Ramos (cell line): ENCODE results near the gene DAB2IP.

Source experiments
- in situ Hi-C: fragments of 300-500 bp; cut with MboI; formaldehyde crosslinking; loops from one replicate; pipeline ENCODE4 v1.14.3; 2022; ENCODE audit warnings: low sequenced_read_pairs; ENCODE audit not compliant: unreplicated experiment

DAB2IP gene

DNA sequence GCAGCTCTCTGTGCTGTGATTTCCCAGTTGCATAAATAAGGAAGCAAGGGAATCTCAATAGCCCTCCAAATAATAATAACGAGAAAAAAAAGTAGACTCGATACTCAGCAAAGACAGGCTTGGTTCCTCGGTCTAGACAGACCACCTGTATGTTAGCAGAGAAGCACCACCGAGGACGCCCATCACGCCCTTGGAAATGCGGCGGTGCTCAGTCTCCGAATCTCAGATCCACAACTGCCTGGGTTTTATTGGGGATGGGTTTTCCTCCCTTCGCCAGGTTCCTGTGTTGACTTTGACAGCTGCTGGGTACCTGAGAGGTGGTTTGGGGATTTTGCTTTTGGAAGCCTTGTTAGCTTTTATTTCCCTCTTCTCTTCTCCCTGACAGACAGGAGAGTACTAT, 7.2 kb downstream of the DAB2IP start:
- in situ Hi-C loops, result loop anchor here (25.0 kb wide), 1 partner anchor 704 kb away; the partner anchor contains the start of gene PTGS1

DNA sequence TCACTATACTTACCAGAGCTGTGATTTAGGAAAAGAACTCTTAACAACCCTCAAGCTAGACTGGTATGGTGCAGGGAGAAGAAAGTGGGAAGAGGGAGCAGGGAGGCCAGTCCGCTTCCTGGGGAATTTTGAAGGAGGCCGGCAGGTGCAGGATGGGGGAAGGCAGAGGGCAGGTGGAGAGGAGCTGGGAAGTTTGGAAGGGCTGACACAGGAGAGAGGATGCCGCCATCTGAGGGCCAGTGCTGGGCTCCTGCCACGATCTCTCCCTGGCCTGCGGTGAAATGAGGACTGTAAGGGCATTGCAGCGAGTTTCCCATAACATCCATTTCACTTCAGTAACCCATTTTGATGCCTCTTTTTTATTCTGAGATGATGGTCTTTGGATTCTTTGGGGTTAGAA, 8.9 kb downstream of the DAB2IP start:
- in situ Hi-C loops, result loop anchor here (25.0 kb wide), 1 partner anchor 702 kb away; the partner anchor contains the start of gene PTGS1

DNA sequence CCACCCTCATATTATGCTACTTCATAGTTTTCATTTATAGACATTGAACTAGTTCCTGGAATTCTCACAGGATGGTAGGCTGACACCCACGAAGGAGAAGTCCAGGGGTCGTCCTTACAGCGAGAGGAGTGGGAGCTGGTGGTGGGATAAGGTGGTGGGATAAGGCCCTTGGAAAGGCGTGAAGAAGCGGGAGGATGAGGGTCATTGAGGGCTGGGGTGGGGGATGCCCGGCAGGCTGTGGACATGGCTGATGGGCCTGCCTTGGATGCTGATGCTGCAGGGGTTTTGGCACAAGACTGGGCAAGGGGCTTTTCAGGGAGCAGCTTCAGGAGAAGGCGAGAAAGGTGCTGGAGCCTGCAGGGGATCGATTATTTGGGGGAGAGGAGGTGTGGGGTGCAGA, 9.4 kb downstream of the DAB2IP start:
- in situ Hi-C loops, result loop anchor here (25.0 kb wide), 1 partner anchor 701 kb away; the partner anchor contains the start of gene PTGS1

DNA sequence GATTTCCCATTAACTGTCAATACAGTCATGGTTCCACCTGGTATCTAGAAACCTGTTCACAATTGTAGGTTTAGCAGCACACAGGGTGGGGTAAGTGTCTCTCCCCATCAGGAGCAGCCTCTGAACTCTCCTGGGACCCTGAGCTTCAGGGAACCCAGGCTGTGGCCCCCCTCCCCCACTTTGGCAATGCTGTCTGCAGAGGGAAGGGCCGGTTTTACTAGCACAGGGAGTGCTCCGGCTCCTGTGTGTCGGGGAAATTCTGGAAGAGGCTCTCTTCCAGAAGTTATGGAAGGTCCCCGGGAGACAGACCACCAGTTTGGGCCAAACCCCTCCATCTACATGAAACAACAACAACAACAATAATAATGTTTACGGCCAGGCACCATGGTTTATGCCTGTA, 9.9 kb downstream of the DAB2IP start:
- in situ Hi-C loops, result loop anchor here (25.0 kb wide), 1 partner anchor 701 kb away; the partner anchor contains the start of gene PTGS1

DNA sequence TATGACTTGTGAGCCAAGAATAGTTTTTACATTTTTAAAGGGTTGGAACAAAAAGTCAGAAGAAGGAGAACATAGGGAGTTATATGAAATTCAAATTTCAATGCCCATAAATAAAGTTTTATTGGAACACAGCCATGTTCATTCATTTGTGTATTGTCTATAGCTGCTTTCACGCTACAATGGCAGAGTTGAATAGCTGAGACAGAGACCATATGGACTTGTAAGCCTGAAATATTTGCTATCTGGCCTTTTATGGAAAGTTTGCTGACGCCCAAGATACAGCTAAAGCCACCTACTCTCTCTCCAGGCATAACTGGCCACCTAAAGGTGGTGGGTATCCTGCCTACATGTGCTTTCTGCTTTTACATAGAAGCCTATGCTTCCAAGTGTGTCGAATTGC, 10.9 kb downstream of the DAB2IP start:
- in situ Hi-C loops, result loop anchor here (25.0 kb wide), 1 partner anchor 700 kb away; the partner anchor contains the start of gene PTGS1

DNA sequence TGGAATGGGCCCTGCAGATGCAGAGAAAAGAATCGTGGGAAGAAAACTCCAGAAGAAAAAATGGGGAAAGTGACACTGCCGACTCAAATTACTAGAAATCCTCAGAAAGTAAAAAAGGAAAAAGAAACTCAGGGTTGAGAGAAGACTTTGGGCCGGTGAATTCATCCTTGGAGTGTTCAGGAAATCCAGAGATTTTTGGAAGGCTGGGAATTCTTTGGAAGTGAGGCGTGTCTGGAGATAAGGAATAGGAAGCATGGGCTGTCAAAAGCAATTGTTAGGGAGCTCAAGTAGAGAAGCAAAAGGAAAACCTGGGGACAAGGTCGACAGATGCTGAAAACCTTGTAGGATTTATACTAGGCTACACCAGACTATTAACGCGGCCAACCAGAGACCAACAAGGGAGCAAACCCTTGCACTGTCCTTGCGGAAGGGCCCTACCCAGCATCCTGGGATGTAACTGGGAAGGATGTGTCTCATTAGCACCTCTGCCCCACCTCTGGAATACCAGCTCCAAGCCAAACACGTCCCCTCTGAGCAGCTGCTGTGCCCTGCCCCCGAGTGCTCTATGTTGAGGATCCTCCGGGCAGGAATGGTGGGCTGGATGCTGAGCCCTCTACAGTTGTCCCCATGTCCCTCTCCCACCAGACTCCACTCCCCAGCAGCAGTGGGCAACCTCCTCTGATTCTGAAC, 11.6 kb downstream of the DAB2IP start:
- in situ Hi-C loops, result loop anchor here (25.0 kb wide), 1 partner anchor 699 kb away; the partner anchor contains the start of gene PTGS1

DNA sequence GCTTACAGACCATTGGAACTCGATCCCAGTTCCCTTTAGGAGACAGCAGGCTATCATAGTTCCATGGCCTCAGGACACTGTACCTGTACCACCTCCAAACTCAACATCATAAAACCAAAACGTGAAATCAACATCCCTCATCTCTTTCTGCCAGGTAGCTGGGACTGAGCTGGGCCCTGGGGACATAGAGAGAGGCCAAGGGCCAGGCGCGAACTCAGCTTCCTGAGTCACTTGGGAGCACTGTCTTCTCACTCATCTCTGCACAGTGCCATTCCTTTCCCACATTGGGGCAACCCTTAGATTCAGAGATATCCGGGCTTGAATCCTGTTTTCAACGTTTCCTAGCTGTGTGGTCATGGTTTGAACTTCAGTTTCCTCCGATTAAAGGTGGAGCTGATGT, 12.2 kb downstream of the DAB2IP start:
- in situ Hi-C loops, result loop anchor here (25.0 kb wide), 1 partner anchor 699 kb away; the partner anchor contains the start of gene PTGS1

DNA sequence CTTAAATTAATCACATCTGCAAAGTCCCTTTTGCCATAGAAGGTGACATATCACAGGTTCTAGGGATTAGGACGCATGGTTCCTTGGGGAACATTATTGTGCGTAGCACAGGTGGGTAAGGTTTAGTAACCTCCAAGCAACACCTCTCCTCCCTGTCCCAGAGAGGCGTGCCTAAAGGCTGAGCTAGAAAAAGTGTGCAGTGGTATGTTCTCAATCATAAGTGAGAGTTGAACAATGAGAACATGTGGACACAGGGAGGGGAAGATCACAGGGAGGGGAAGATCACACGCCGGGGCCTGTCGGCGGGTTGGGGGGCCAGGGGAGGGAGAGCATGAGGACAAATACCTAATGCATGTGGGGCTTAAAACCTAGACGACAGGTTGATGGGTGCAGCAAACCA, 14.9 kb downstream of the DAB2IP start:
- in situ Hi-C loops, result loop anchor here (25.0 kb wide), 1 partner anchor 696 kb away; the partner anchor contains the start of gene PTGS1

DNA sequence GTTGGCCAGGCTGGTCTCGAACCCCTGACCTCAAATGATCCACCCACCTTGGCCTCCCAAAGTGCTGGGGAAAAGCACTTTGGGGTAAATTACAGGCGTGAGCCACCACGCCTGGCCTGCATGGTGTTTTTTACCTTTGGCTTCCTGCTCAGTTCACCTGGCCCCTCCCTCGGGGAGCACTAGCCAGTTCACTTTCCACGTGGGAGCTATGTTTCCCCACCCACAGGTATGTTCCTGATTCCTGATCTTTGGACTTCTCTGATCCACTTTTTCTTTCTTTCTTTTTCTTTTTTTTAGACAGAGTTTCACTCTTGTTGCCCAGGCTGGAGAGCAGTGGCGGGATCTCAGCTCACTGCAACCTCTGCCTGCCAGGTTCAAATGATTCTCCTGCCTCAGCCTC, 15.8 kb downstream of the DAB2IP start:
- in situ Hi-C loops, result loop anchor here (25.0 kb wide), 1 partner anchor 695 kb away; the partner anchor contains the start of gene PTGS1

DNA sequence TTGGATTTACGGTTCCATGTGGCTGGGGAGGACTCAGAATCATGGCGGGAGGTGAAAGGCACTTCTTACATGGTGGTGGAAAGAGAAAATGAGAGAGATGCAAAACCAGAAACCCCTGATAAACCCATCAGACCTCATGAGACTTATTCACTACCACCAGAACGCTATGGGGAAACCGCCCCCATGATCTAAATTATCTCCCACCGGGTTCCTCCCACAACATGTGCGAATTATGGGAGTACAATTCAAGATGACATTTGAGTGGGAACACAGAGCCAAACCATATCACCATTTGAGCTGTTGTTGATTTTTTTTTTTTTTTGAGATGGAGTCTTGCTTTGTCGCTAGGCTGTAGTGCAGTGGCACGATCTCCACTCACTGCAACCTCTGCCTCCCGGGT, 16.5 kb downstream of the DAB2IP start:
- in situ Hi-C loops, result loop anchor here (25.0 kb wide), 1 partner anchor 694 kb away; the partner anchor contains the start of gene PTGS1

DNA sequence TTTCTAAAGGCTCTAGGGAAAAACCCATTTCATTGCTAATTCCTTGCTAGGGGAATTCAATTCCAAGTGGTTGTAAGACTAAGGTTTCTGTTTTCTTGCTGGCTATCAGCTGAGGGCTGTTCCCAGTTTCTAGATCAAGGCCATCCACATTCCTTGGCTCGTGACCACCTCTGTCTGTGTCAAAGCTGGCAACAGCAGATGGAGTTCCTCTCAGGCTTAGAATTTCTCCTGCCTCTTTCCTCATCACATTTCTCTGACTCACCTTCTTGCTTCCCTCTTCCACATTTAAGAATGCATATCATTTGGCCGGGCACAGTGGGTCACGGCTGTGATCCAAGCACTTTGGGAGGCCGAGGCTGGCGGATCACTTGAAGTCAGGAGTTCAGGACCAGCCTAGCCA, 19.0 kb downstream of the DAB2IP start:
- in situ Hi-C loops, result loop anchor here (25.0 kb wide), 1 partner anchor 692 kb away; the partner anchor contains the start of gene PTGS1

DNA sequence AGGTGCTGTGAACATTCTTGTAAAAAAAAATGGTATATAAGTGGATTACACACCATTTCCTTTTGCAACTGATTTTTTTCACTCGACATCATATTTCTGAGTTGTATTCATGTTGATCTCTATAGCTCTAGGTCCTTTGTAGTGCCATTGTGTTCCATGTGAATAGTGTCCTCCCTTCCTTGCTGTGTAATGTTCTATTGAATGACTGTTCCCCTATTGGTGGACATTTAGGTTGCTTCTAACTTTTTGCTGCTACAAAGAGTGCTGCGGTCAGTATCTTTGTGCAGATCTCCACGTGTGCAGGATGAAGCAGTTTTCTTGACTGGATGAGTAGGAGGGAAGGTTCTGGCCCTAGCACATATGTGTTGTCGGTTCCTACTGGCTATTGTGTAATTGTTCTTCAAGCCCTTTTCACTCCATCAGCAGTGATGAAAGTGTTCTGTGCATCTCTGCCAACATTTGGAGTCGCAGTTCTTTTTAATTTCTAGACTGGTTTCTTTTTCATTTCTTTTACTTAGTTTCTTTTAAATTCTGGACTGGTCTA, 20.2 kb downstream of the DAB2IP start:
- in situ Hi-C loops, result loop anchor here (25.0 kb wide), 1 partner anchor 691 kb away; the partner anchor contains the start of gene PTGS1

DNA sequence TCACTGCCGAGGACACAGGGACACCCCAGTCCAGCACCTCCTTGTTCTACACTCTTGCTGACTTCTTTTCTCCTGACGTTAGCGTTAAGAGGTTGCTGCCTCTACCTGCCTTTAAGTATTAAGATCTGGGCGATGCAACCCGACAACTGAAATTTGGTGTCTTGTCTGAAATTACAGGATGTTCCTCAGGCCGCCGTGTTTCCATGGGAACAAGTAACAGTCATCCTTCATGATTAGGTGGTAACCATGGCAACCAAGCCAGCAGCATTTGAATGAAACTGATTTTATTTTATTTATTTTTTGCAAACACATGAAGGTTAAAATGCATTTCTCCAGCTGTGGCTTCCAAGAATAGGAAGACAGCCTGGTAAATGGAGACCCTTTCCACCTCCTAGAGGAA, 20.8 kb downstream of the DAB2IP start:
- in situ Hi-C loops, result loop anchor here (25.0 kb wide), 1 partner anchor 690 kb away; the partner anchor contains the start of gene PTGS1

DNA sequence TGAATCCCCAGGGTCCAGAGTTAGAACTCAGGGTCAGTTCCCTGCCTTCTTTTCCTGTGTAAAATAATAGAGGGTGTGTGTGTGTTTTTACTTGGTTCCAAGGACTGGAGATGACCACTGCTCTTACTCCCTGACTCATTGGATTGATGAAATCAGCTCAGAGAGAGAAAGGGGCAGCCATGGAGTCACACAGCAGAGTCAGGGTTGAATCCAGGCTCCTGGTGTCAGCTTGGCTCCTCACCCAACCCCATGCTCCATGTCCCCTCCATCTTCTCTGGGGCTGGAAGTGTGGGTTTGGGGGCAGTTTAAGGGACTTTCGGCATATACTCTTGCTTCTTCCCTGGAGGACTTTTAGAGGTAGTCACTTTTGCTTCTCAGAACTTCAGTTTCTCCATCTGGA, 21.6 kb downstream of the DAB2IP start:
- in situ Hi-C loops, result loop anchor here (25.0 kb wide), 1 partner anchor 689 kb away; the partner anchor contains the start of gene PTGS1

DNA sequence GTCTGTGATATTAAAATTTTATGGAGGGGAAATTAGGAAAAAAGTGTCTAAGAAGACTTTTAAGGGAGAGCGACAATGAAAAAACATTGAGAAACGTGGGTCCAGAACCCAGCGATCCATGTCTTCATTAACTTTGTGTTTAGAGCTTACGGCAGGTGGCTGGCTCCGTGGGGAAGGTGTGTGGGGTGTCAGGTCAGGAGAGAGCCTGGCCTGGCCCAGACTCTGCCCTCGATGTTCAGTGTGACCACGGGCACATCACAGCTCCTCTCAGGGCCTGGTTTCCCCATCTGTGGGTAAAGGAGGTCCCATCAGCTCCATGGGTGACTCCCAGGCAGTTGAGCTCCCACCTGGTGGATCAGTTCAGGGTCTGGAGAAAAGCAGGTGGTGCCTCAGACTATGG, 22.1 kb downstream of the DAB2IP start:
- in situ Hi-C loops, result loop anchor here (25.0 kb wide), 1 partner anchor 689 kb away; the partner anchor contains the start of gene PTGS1

DNA sequence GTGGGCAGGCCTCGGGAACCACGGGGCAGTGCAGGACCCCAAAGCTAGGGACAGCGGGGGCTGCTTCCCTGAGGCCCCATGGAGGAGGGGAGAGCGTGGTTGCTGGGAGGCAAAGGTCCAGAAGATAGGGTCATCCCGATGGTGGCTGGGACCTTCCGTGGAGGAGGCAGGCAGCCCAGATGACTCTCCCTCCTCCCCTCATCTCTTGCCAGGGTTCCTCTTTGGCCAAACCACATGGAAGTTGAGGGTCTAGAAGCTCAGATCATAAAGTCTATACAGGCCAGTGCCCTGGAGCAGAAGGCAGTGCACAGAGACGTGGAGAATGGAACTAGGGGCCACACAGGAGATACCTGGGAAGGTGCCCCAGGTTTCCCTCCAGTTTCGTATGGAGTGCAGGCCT, 22.6 kb downstream of the DAB2IP start:
- in situ Hi-C loops, result loop anchor here (25.0 kb wide), 1 partner anchor 688 kb away; the partner anchor contains the start of gene PTGS1

DNA sequence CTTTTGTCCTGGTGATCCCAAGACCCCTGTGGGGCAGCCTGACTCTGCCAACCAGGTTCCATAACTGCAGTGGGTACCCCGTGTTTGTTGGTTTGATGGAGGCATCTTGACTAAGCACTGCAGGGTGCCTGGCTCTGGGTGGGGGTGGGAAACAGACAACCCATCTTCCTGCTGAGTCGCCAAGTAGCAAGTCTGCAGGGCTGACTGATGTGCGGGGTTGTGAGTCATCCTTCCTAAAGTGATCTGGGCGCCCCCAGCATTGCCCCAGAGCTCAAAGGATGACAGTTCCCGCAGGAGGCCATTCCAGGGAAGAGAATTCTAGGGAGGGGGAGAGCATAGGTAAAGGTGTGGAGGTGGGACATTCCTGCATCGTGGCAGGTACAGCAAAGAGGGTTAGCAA, 23.5 kb downstream of the DAB2IP start:
- in situ Hi-C loops, result loop anchor here (25.0 kb wide), 1 partner anchor 687 kb away; the partner anchor contains the start of gene PTGS1

DNA sequence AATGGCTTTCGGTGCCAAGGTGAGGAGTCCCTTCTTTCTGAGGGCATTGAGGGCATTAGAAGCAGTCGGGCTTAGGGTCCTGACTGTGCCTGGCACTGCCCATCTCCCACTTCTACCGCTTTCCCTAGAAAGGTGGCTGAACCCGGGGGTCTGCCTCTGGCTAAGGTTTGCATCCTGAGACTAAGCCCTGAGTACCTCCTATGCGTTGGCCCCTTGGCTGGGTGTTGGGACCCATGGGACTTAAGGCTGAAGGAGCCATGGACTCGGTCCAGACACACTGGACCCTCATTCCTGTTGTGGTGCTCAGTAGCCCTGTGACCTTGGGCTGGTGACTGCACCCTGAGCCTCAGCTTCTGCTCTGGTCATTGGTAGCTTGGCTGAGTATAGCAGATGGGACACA, 23.9 kb downstream of the DAB2IP start:
- in situ Hi-C loops, result no loop called here

DNA sequence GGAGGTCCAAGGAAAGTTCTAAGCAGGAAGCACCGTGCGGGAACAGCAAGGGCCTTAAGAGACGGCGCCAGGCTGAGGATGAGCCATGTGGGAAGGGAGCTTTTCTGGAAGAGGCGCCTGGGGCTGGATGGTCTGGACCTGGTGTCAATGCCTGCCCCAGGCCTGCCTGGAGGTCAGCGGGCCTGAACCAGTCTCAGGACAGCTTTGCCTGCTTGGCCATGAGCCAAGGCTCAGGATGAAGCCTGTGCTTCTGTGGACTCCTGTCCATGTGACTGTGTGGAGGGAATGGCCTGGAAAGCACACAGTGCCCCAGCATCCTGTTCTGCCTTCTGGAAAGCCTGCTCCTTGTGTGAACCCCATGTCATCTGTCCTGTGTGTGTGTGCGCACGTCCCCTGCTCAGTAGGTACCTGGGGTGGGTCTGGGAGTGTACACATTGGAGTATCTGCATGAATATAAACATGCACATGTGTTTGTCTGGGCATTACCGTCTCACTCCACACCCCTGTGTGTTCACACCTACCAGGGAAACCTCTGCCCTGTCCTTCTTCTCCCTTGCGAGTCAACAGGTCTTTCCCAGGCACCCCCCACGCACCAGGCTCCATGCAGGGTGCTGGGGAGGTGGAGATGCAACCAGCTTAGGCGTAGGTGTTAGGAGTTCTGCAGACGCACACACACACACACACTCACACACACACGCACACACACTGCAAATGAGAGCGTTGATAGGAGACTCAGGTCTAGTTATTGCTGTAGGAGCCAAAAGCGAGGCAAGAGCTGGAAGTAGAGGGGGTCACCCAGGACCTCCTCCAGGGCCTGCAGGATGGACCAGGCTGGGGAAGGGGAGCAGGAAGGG, 24.8 kb downstream of the DAB2IP start:
- in situ Hi-C loops, result no loop called here

DNA sequence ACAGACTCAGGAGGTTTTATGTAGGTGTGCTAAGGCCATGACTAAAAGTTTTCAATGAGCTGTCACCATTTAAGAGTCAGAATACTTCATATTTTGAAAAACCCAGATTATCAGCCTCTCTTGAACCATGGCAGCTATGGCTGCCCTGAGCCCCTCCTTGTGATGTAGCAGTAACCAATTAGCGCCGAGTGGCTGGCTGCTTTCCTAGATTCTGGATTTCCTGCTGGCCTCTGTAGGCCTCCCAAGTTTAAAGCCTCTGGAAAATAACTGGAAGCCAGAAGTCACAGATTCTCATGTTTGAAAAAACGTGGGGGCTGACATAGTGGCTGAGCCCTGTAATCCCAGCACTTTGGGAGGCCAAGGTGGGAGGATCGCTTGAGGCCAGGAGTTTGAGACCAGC, 25.5 kb downstream of the DAB2IP start:
- in situ Hi-C loops, result no loop called here
